Transverse colon (tissue), 4 donors: ENCODE results near the gene ASB8. TPM values are rescaled to one million over a fixed set of nuclear protein-coding genes. Genes with fewer than 3 reads are reported as not detected.

ENCODE experiments used
- DNase-seq: peaks from one replicate; pipeline ENCODE4 v3.0.0-alpha.2; 2019
- H3K27ac ChIP-seq, 4 donors: fragments of 200-600 bp; sonication (generic); 2 replicates each; pipeline ENCODE4 v1.5.1; 2016 to 2018; ENCODE audit warnings: inconsistent platforms in 4 of 4
- H3K27me3 ChIP-seq: fragments of 200-600 bp; sonication (generic); 2 replicates; pipeline ENCODE4 v1.5.1; 2017; ENCODE audit warnings: inconsistent platforms
- H3K36me3 ChIP-seq, 4 donors: fragments of 200-600 bp; sonication (generic); 2 replicates each; pipeline ENCODE4 v1.5.1; 2017 to 2019; ENCODE audit warnings: inconsistent platforms in 4 of 4
- H3K4me1 ChIP-seq, 4 donors: fragments of 200-600 bp; sonication (generic); 2 replicates each; pipeline ENCODE4 v1.5.1; 2017 to 2020; ENCODE audit warnings: inconsistent platforms in 4 of 4
- H3K4me3 ChIP-seq, 4 donors: fragments of 200-600 bp; sonication (generic); 1 replicate in 1 of 4; 2 replicates in 3 of 4; pipeline versions ENCODE4 v1.5.1 to v1.6.1; 2017 to 2019; ENCODE audit warnings: inconsistent platforms in 4 of 4
- H3K9me3 ChIP-seq, 2 donors: fragments of 200-600 bp; sonication (generic); 2 replicates each; pipeline ENCODE4 v1.5.1; 2017 to 2019; ENCODE audit warnings: inconsistent platforms in 2 of 2
- EP300 ChIP-seq: sonication (generic); formaldehyde crosslinking; IDR thresholded peaks from one replicate; pipeline ENCODE4 v1.6.1; 2017; ENCODE audit warnings: antibody characterized with exemption, low read depth
- POLR2A ChIP-seq: fragments of 450-650 bp; IDR thresholded peaks from one replicate; pipeline ENCODE4 v1.6.1; 2016; ENCODE audit warnings: antibody characterized with exemption, mild to moderate bottlenecking, moderate library complexity
- POLR2AphosphoS5 ChIP-seq, 3 donors: sonication (generic); formaldehyde crosslinking; IDR thresholded peaks; one replicate each; pipeline ENCODE4 v1.6.1; 2016; ENCODE audit warnings: antibody characterized with exemption in 3 of 3
- WGBS, 2 donors: methylation state at CpG; one replicate each; pipeline ENCODE4 v1.1.5; 2018; ENCODE audit warnings: low coverage in 1 of 2; 5-methylcytosine and 5-hydroxymethylcytosine counted together
- in situ Hi-C, 4 donors: fragments of 200-750 bp; cut with MboI; loops; one replicate each; pipeline versions ENCODE4 v1.15.0 to v1.15.1; 2017; ENCODE audit warnings: low sequenced_read_pairs in 3 of 4, low pct_ligation_motif_present in 1 of 4, low pct_unique_long_range_greater_than_20kb in 1 of 4
- intact Hi-C: fragments of 100-400 bp; cut with DNase I; formaldehyde crosslinking; loops from one replicate; pipeline ENCODE4 v1.15.1; 2023; ENCODE audit warnings: low total_unique reads
- total RNA-seq, 4 donors: library from RNA; depleted of rRNA; stranded (reverse); fragments of >200 nt; gene quantifications; one replicate each; pipeline ENCODE4 v1.1.0, GENCODE V29; 2016
- TF ChIP-seq, protein P1 (sequence below), 5 experiments: fragments of 200-600 bp in 3 of 5; fragments of 450-650 bp in 2 of 5; sonication (generic) in 3 of 5; IDR thresholded peaks; 1 replicate in 2 of 5; 2 replicates in 3 of 5; pipeline ENCODE4 v1.5.1; 2016 to 2017; ENCODE audit warnings: antibody characterized with exemption in 5 of 5, inconsistent platforms in 3 of 5, mild to moderate bottlenecking in 2 of 5, moderate library complexity in 1 of 5

Gene ASB8, protein sequence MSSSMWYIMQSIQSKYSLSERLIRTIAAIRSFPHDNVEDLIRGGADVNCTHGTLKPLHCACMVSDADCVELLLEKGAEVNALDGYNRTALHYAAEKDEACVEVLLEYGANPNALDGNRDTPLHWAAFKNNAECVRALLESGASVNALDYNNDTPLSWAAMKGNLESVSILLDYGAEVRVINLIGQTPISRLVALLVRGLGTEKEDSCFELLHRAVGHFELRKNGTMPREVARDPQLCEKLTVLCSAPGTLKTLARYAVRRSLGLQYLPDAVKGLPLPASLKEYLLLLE
- 10 to 100 TPM; 13.3 to 39.0 (median 23.3) TPM for total RNA-seq

DNA sequence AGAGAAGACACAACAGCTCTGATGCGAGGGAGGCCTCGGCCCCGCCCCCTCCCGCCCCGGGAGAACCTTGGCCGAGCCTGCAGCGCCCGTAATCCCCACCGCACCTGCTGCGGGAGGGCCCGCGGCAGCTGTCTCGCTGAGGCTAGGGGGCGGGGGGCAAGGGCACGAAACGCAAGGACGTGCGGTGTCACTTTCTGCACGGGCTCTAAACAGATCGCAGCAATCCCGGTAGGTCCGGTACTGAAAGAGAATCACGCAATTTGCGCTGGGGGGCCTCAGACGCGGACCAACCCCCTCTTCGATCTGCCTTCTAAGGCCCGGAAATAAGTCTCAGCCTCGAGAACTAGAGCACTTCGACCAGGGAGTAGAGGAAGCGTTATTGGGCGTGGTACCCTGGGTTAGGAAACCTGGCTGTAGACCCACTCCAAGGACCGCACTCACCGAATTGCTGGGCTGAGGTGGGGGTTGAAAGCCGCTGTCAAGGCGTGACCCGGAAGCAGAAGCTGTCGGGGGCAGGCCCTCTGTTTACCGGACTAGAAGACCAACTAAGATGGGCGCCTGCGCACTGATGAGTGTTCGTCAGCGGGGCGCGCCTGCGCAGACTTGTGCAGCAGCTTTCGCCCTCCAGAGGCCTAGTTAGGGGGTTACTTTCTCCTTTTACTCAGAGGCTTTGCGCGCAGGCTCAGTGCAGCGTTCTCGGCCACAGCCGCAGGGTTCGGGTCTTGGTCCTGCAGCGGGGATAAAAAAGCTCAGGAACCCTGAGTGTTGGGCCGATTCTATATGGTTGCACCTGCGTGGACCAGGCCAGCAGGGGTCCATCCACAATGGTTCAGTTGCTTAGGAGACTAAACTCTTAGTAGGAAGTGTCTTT, at the start of gene ASB8:
Gene ASB8 (minus strand): TSS at position 498 of the 871 bp plus-strand sequence. CDS start 4,019 bp downstream, outside the sequence.
- in situ Hi-C loops: loop anchor here in 3 of 4 donors (25.0 kb wide), 2 partner anchors 195 to 295 kb away; partner anchors contain the start of gene TMEM106C (in 3 of the 3)
- TF ChIP-seq, protein P1, sequence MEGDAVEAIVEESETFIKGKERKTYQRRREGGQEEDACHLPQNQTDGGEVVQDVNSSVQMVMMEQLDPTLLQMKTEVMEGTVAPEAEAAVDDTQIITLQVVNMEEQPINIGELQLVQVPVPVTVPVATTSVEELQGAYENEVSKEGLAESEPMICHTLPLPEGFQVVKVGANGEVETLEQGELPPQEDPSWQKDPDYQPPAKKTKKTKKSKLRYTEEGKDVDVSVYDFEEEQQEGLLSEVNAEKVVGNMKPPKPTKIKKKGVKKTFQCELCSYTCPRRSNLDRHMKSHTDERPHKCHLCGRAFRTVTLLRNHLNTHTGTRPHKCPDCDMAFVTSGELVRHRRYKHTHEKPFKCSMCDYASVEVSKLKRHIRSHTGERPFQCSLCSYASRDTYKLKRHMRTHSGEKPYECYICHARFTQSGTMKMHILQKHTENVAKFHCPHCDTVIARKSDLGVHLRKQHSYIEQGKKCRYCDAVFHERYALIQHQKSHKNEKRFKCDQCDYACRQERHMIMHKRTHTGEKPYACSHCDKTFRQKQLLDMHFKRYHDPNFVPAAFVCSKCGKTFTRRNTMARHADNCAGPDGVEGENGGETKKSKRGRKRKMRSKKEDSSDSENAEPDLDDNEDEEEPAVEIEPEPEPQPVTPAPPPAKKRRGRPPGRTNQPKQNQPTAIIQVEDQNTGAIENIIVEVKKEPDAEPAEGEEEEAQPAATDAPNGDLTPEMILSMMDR (IDR thresholded peaks at IDR 0.05): peak; percentile 35 to 74 (median 50)
- TF ChIP-seq EP300 (no peak), POLR2AphosphoS5 (IDR thresholded peaks at IDR 0.05) (peak; percentile 47 to 72 (median 60)), POLR2A (peak; percentile 53)
- H3K4me3 ChIP-seq: peak within 1 kb of the TSS; percentile 32 to 95 (median 76)
- no peaks in the 10 kb centered on the region for H3K27me3 ChIP-seq
- DNase-seq: peak; percentile 99
- H3K36me3 ChIP-seq: peaks cover 0 to 8% (median 3%) of the 10 kb centered on the region in 4 donors
- H3K9me3 ChIP-seq: no peaks in the 10 kb centered on the region
- WGBS, 2 donors: 0% methylated on average over 9 to 56 of the region's 56 CpGs
- H3K27ac ChIP-seq: peak within 1 kb of the TSS; percentile 78 to 94 (median 88)
- intact Hi-C loops: loop anchor here (10.0 kb wide), 1 partner anchor 52 kb away; the partner anchor contains the start of gene SENP1
- peaks cover 4 to 21% (median 8%) of the 10 kb centered on the region in 4 donors for H3K4me1 ChIP-seq

DNA sequence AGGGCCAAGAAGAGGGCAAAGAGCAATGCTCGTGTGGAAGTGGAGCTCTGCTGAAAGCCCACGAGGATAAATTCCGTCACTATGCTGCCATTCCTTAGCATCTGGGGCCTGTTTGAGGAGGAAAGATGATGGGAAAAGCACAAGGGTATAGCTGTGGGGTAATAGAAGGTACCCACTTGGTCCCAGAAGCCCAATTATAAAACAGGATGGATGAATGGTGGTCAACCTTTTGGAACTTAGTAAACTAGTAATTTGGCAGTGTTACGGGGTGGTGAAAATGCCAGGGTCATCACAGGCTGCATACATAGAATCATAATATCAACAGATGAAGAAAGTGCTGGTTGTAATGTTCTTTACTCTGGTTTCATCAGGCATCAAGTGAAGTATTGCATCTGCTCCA, 45.9 kb upstream of the ASB8 start, which contains the start of gene OR10AD1:
Gene OR10AD1 (minus strand): TSS at position 101 of the 400 bp plus-strand sequence. CDS start 0 bp downstream, at position 101.
- Histone ChIP-seq H3K27ac (no peak within 1 kb of the TSS), H3K4me3 (no peak within 1 kb of the TSS), H3K36me3 (no peaks in the 10 kb centered on the region), H3K9me3 (peaks cover 13 to 27% of the 10 kb centered on the region in 2 donors), H3K4me1 (peaks cover 0 to 26% (median 13%) of the 10 kb centered on the region in 4 donors), H3K27me3 (no peaks in the 10 kb centered on the region)
- no peak for TF ChIP-seq EP300
- TF ChIP-seq POLR2AphosphoS5 (IDR thresholded peaks at IDR 0.05): no peak
- no peak for TF ChIP-seq POLR2A
- TF ChIP-seq, protein P1 (IDR thresholded peaks at IDR 0.05): no peak
- DNase-seq: no peak
- intact Hi-C loops: no loop called here
- 82 to 90% methylated on average over 2 to 4 of the region's 4 CpGs for WGBS, 2 donors
- in situ Hi-C loops: no loop called here

DNA sequence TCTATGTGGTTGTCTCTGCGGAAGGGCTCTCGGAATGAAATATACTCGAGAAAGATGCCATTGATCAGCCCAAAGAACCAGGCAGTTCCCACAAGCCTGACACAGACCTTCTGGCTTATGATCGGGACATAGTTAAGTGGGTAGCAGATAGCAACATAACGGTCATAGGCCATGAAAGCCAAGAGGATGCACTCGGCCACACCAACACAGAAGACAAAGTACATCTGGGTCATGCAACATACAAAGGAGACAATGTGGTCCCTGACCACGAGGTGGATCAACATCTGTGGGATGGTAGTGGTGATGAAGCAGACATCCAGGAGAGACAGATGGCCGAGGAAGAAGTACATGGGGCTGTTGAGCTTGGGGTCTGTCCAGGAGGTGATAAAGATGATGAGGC, 45.5 kb upstream of the ASB8 start:
- whole genome bisulfite sequencing, 2 donors: 90 to 100% methylated on average over 1 to 8 of the region's 8 CpGs
- Histone ChIP-seq H3K27me3 (no peaks in the 10 kb centered on the region), H3K27ac (no peak overlapping the region), H3K36me3 (no peaks in the 10 kb centered on the region), H3K4me1 (peaks cover 0 to 26% (median 13%) of the 10 kb centered on the region in 4 donors), H3K9me3 (peaks cover 13 to 23% of the 10 kb centered on the region in 2 donors), H3K4me3 (no peak overlapping the region)
- in situ Hi-C loops: no loop called here
- no peak for DNase-seq
- intact Hi-C loops: no loop called here
- TF ChIP-seq, protein P1 (IDR thresholded peaks at IDR 0.05): no peak
- TF ChIP-seq EP300: no peak
- no peak for TF ChIP-seq POLR2AphosphoS5 (IDR thresholded peaks at IDR 0.05)
- TF ChIP-seq POLR2A: no peak

DNA sequence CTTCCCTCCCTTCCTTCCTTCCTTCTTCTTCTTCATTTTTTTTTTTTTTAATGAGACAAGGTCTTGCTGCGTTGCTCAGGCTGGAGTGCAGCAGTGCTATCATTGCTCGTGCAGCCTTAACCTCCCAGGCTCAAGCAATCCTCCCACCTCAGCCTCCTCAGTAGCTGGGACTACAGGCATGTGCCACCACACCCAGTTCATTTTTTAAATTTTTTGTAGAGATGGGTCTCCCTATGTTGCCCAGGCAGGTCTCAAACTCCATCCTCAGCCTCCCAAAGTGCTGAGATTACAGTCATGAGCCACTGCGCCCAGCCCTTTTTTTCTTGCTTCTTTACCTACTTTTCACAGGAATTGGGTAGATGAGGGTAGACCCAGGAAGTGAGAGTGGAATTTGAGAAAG, 44.2 kb upstream of the ASB8 start:
- H3K9me3 ChIP-seq: peaks cover 4 to 13% of the 10 kb centered on the region in 2 donors
- 83 to 85% methylated on average over 2 to 3 of the region's 3 CpGs for WGBS, 2 donors
- H3K4me3 ChIP-seq: no peak overlapping the region
- no peak for DNase-seq
- no peaks in the 10 kb centered on the region for H3K27me3 ChIP-seq
- H3K36me3 ChIP-seq: no peaks in the 10 kb centered on the region
- intact Hi-C loops: no loop called here
- H3K27ac ChIP-seq: no peak overlapping the region
- peaks cover 0 to 34% (median 19%) of the 10 kb centered on the region in 4 donors for H3K4me1 ChIP-seq
- TF ChIP-seq POLR2A (no peak), EP300 (no peak), POLR2AphosphoS5 (IDR thresholded peaks at IDR 0.05) (no peak)
- TF ChIP-seq, protein P1 (IDR thresholded peaks at IDR 0.05): no peak
- in situ Hi-C loops: no loop called here
